Fibroblast of pulmonary artery (primary cell): ENCODE data around the gene GRK4.

Source experiments
- DNase-seq: peaks from one replicate; pipeline ENCODE4 v3.0.0-alpha.2; 2010; ENCODE audit warnings: low read depth
- H3K4me3 ChIP-seq: replicated peaks from 2 replicates; pipeline ENCODE4 v1.5.1; 2011; ENCODE audit warnings: low read depth, mild to moderate bottlenecking, control low read depth, low read length, moderate library complexity
- CTCF ChIP-seq: IDR thresholded peaks from 2 replicates; pipeline ENCODE4 v1.5.1; 2011; ENCODE audit warnings: mild to moderate bottlenecking, control low read depth, low read length, inconsistent platforms; ENCODE audit errors: missing control alignments

GRK4 gene

DNA sequence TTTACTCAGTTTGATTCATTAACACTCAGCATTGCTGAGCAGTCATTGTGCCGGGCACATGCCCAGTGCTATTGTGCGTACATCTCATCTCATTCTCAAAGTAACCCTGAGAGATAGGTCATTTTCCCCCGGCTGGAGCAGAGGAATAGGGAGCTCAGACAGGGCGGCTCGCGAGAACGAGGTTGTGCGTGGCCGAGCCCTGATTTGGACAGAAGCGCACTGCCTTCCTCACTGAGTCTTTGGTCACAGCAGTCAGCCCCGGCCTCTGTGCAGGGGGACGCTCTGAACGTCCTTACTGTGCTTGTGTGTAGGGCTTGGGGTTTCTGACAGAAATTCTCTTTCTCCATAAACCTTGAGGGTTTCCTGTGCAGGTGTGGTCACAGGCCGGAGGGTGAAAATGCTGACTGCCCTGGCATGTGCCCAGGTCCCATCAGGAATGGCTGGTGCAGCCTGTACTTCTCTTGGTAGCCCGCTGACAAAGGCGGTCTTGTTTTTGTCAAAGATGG, 39.6 kb upstream of the GRK4 start:
- DNase-seq = no peak
- H3K4me3 ChIP-seq = no peak overlapping the region
- TF ChIP-seq CTCF = no peak

- H3K4me3 ChIP-seq = no peak overlapping the region
- DNase-seq = no peak
- no peak for TF ChIP-seq CTCF
Observed at GRCh38 chr4:2924286-2924685, 39.1 kb upstream of the GRK4 start.

DNA sequence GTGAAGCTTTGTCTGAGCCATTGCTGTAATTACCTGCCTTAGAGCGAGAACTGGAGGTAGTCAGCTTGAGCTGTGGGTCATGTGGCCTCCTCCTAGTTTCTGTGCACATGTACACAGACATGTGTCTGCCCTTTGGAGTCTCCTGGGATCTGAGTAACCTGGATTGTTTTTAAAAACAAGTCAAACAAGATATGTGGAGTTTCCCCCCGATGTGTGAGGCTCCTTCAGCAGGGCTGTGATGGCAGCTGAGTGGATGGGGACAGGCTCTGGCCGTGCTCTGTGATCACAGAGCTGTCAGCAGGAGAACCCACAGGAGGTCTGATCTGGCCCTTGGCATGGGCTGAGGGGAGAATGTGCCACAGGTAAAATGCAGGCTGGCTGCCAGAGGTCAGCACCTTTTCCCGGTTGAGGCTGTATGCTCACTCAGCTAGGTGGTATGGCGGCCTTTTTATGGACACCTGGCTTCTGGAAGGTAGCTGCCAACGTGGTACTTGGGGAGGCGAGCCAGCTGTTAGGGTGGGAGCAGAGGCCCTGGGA, 38.5 kb upstream of the GRK4 start:
- H3K4me3 ChIP-seq = no peak overlapping the region
- TF ChIP-seq CTCF = no peak
- no peak for DNase-seq

- TF ChIP-seq CTCF = no peak
- no peak for DNase-seq
- no peak overlapping the region for H3K4me3 ChIP-seq
Observed at GRCh38 chr4:2925496-2925895, 37.9 kb upstream of the GRK4 start.

GRCh38 chr4:2925931-2926860, 37.2 kb upstream of the GRK4 start:
- TF ChIP-seq CTCF = no peak
- no peak overlapping the region for H3K4me3 ChIP-seq
- DNase-seq = no peak

GRCh38 chr4:2927016-2927695, 36.2 kb upstream of the GRK4 start:
- H3K4me3 ChIP-seq = no peak overlapping the region
- TF ChIP-seq CTCF = no peak
- DNase-seq = no peak
